Heart right ventricle (tissue), 16 donors: Measurements from ENCODE around the gene MFNG. TPM values are rescaled to one million over a fixed set of nuclear protein-coding genes. Genes with fewer than 3 reads are reported as not detected.

Experiments
- ATAC-seq, 8 donors: fragments of 200-7000 bp; cut with Tn5 transposase; one replicate each; pipeline ENCODE4 v1.9.1; 2020; ENCODE audit warnings: mild to moderate bottlenecking in 8 of 8, moderate library complexity in 8 of 8, moderate number of reproducible peaks in 1 of 8
- DNase-seq, 2 donors: peaks; one replicate each; pipeline ENCODE4 v3.0.0-alpha.2; 2020
- H3K27ac ChIP-seq, 10 donors: fragments of 200-600 bp; sonication (generic) in 2 of 10; one replicate each; pipeline versions ENCODE4 v1.5.0 to v1.8.0; 2020 to 2022; ENCODE audit warnings: mild to moderate bottlenecking in 3 of 10
- H3K27me3 ChIP-seq, 7 donors: fragments of 200-600 bp; one replicate each; pipeline ENCODE4 v1.8.0; 2021 to 2022; ENCODE audit warnings: mild to moderate bottlenecking in 2 of 7
- H3K36me3 ChIP-seq, 9 donors: fragments of 200-600 bp; sonication (generic) in 1 of 9; one replicate each; pipeline versions ENCODE4 v1.5.0 to v1.8.0; 2020 to 2022; ENCODE audit warnings: mild to moderate bottlenecking in 2 of 9
- H3K4me1 ChIP-seq, 9 donors: fragments of 200-600 bp; sonication (generic) in 1 of 9; one replicate each; pipeline versions ENCODE4 v1.5.0 to v1.8.0; 2020 to 2022; ENCODE audit warnings: mild to moderate bottlenecking in 4 of 9
- H3K4me3 ChIP-seq, 10 donors: fragments of 200-600 bp; sonication (generic) in 2 of 10; one replicate each; pipeline versions ENCODE4 v1.5.0 to v1.8.0; 2020 to 2022; ENCODE audit warnings: mild to moderate bottlenecking in 7 of 10, moderate library complexity in 2 of 10
- H3K9me3 ChIP-seq, 11 donors: fragments of 200-600 bp in 10 of 11; sonication (generic) in 2 of 11; one replicate each; pipeline versions ENCODE4 v1.5.0 to v1.8.0; 2013 to 2022; ENCODE audit warnings: mild to moderate bottlenecking in 2 of 11, control low read depth in 1 of 11, moderate library complexity in 1 of 11
- WGBS, 2 donors: extraction: QIAGEN DNeasy Blood & Tissue Kit; methylation state at CpG; one replicate each; pipeline ENCODE4 v1.1.7; 2013; ENCODE audit warnings: inconsistent platforms in 1 of 2; 5-methylcytosine and 5-hydroxymethylcytosine counted together
- intact Hi-C, 10 donors: fragments of 100-400 bp; cut with DNase I; formaldehyde crosslinking; loops; one replicate each; pipeline versions ENCODE4 v1.11.1 to v1.14.2; 2022
- polyA plus RNA-seq, 2 donors: library from polyadenylated mRNA; stranded (reverse); fragments of 200-250 nt; gene quantifications; one replicate each; pipeline ENCODE4 v1.2.3, GENCODE V29; 2013
- total RNA-seq, 10 donors: library from RNA; stranded (reverse); fragmentation: NEBNext Ultra II Directional in 3 of 10; extraction: Animal tissue kit (Norgen Biotek cat#: 25700) in 3 of 10; gene quantifications; one replicate each; pipeline versions ENCODE4 v1.2.1 to v1.2.4, GENCODE V29; 2021 to 2023
- TF ChIP-seq, protein P1 (sequence below), 9 donors: fragments of 200-600 bp; sonication (generic) in 2 of 9; IDR thresholded peaks; one replicate each; pipeline versions ENCODE4 v1.5.0 to v1.8.0; 2021 to 2022; ENCODE audit warnings: antibody characterized with exemption in 9 of 9, mild to moderate bottlenecking in 5 of 9, moderate library complexity in 1 of 9
- donor health status: Arrhythmogenic right ventricular cardiomyopathy.
- donor health status: ischemic (EF 13 %, LVEDD 7.1; RV severe dilation, severe dysfunction).
- donor health status: healthy with polysubstance abuse.
- donor health status: DM: no; HTN: yes; CAD: no.
- donor health status: DM: no; HTN: no; CAD: no.
- donor health status: ischemic (EF 25% LVEDD 6.9; RV normal size, moderate dysfunction).
- donor health status: ischemic (EF 25% LVEDD 5.7; RV mildly dilated, moderate dysfunction).
- donor health status: healthy.
- donor health status: DM: yes; HTN: yes; CAD: no.
- donor health status: Ischemic cardiomyopathy.
- donor health status: ischemic (EF 35%, LVEDD 5.7; RV mildly dilated, moderate dysfunction).
- donor health status: nonischemic (EF 11% LVEDD 7.7; RV severe dilation, severe dysfunction).
- donor health status: DM: yes; HTN: yes; CAD: no.
- donor health status: PGD.
- donor health status: ischemic (EF 29% LVEDD 5.4; RV normal size, mild dysfunction).
- donor health status: nonischemic (EF 23%, LVEDD 6.1; RV moderate dilation, normal function).

MFNG gene
- total and polyA plus RNA-seq, 12 donors = 5.1 to 19.4 (median 8.8) TPM

GRCh38 chr22:37500745-37501609, 14.8 kb upstream of the MFNG start:
- Histone ChIP-seq H3K9me3 (no peaks in the 10 kb centered on the region), H3K4me1 (peaks cover 6 to 94% (median 61%) of the 10 kb centered on the region in 9 donors), H3K27ac (peak overlapping the region; percentile 66 to 89 (median 84)), H3K36me3 (peaks cover 0 to 64% (median 0%) of the 10 kb centered on the region in 9 donors), H3K27me3 (peaks cover 0 to 14% (median 0%) of the 10 kb centered on the region in 7 donors), H3K4me3 (peak overlapping the region in 4 of 10 donors; percentile 12 to 36 (median 24))
- TF ChIP-seq, protein P1, sequence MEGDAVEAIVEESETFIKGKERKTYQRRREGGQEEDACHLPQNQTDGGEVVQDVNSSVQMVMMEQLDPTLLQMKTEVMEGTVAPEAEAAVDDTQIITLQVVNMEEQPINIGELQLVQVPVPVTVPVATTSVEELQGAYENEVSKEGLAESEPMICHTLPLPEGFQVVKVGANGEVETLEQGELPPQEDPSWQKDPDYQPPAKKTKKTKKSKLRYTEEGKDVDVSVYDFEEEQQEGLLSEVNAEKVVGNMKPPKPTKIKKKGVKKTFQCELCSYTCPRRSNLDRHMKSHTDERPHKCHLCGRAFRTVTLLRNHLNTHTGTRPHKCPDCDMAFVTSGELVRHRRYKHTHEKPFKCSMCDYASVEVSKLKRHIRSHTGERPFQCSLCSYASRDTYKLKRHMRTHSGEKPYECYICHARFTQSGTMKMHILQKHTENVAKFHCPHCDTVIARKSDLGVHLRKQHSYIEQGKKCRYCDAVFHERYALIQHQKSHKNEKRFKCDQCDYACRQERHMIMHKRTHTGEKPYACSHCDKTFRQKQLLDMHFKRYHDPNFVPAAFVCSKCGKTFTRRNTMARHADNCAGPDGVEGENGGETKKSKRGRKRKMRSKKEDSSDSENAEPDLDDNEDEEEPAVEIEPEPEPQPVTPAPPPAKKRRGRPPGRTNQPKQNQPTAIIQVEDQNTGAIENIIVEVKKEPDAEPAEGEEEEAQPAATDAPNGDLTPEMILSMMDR (IDR thresholded peaks at IDR 0.05) = no peak
- intact Hi-C loops = loop anchor here in 1 of 10 donors (2.0 kb wide), 1 partner anchor 14 kb away; the partner anchor contains the start of gene MFNG
- DNase-seq (peak; percentile 75 to 77), ATAC-seq (peak; percentile 55 to 82 (median 80))
- WGBS, 2 donors = 44 to 47% methylated on average over 23 to 24 of the region's 24 CpGs

GRCh38 chr22:37499789-37500540, 13.8 kb upstream of the MFNG start:
- TF ChIP-seq, protein P1 (IDR thresholded peaks at IDR 0.05) = no peak
- DNase-seq = no peak
- Histone ChIP-seq H3K4me1 (peaks cover 6 to 84% (median 58%) of the 10 kb centered on the region in 9 donors), H3K36me3 (peaks cover 0 to 65% (median 0%) of the 10 kb centered on the region in 9 donors), H3K27ac (peak overlapping the region; percentile 44 to 89 (median 84)), H3K4me3 (no peak overlapping the region), H3K9me3 (no peaks in the 10 kb centered on the region), H3K27me3 (peaks cover 0 to 14% (median 0%) of the 10 kb centered on the region in 7 donors)
- 83 to 85% methylated on average over 13 of the region's 13 CpGs for WGBS, 2 donors
- no peak for ATAC-seq
- intact Hi-C loops = loop anchor here in 1 of 10 donors (2.0 kb wide), 1 partner anchor 13 kb away; the partner anchor contains the start of gene MFNG

GRCh38 chr22:37499027-37499707, 13.0 kb upstream of the MFNG start:
- no peak for ATAC-seq
- Histone ChIP-seq H3K9me3 (no peaks in the 10 kb centered on the region), H3K27me3 (peaks cover 0 to 14% (median 0%) of the 10 kb centered on the region in 7 donors), H3K36me3 (peaks cover 0 to 67% (median 0%) of the 10 kb centered on the region in 9 donors), H3K4me3 (no peak overlapping the region), H3K4me1 (peaks cover 6 to 77% (median 53%) of the 10 kb centered on the region in 9 donors), H3K27ac (peak overlapping the region in 5 of 10 donors; percentile 44 to 89 (median 83))
- TF ChIP-seq, protein P1 (IDR thresholded peaks at IDR 0.05) = no peak
- WGBS, 2 donors = 73 to 76% methylated on average over 12 of the region's 12 CpGs
- intact Hi-C loops = no loop called here
- no peak for DNase-seq
